Body of pancreas (tissue), 4 donors: ENCODE measurements around the gene KRTAP10-4. TPM values are rescaled to one million over a fixed set of nuclear protein-coding genes. Genes with fewer than 3 reads are reported as not detected.
"Not testable (repeated sequence)": the region's sequence is repeated elsewhere in the genome, so short reads cannot be mapped to it uniquely, and the experiment has no call there.

Experiments
- ATAC-seq: fragments of 150-250 bp; one replicate; pipeline ENCODE4 v1.9.1; 2016
- DNase-seq, 4 donors: peaks; one replicate each; pipeline ENCODE4 v3.0.0-alpha.2; 2019
- H3K27ac ChIP-seq, 4 donors: fragments of 200-600 bp; sonication (generic); 1 replicate in 3 of 4; 2 replicates in 1 of 4; pipeline versions ENCODE4 v1.5.1 to v1.6.1; 2016 to 2019; ENCODE audit warnings: mild to moderate bottlenecking in 1 of 4, mixed read lengths in 1 of 4, moderate library complexity in 1 of 4
- H3K27me3 ChIP-seq, 2 donors: fragments of 200-600 bp; sonication (generic); one replicate each; pipeline ENCODE4 v1.6.0; 2016; ENCODE audit warnings: mild to moderate bottlenecking in 1 of 2
- H3K36me3 ChIP-seq, 2 donors: fragments of 200-600 bp; sonication (generic); replicated peaks in 1 of 2; 2 replicates each; pipeline ENCODE4 v1.5.1; 2016; ENCODE audit warnings: low read depth in 2 of 2; ENCODE audit not compliant: insufficient read depth in 1 of 2
- H3K4me1 ChIP-seq: fragments of 200-600 bp; sonication (generic); one replicate; pipeline ENCODE4 v1.6.0; 2016
- H3K4me3 ChIP-seq, 2 donors: fragments of 200-600 bp; sonication (generic); 1 replicate in 1 of 2; 2 replicates in 1 of 2; pipeline ENCODE4 v1.5.1; 2016 to 2019
- H3K9me3 ChIP-seq, 3 donors: fragments of 200-600 bp; sonication (generic); 1 replicate in 2 of 3; 2 replicates in 1 of 3; pipeline ENCODE4 v1.5.1; 2016
- CTCF ChIP-seq, 7 experiments: fragments of 450-650 bp in 4 of 7; fragments of 200-600 bp in 3 of 7; sonication (generic) in 3 of 7; IDR thresholded peaks; one replicate each; pipeline ENCODE4 v1.5.1; 2016 to 2019; ENCODE audit warnings: antibody characterized with exemption in 7 of 7
- POLR2A ChIP-seq, 3 donors: fragments of 450-650 bp; IDR thresholded peaks; one replicate each; pipeline ENCODE4 v1.6.1; 2016; ENCODE audit warnings: antibody characterized with exemption in 3 of 3, mild to moderate bottlenecking in 2 of 3
- WGBS, 2 donors: methylation state at CpG; one replicate each; pipeline ENCODE4 v1.1.5; 2017; 5-methylcytosine and 5-hydroxymethylcytosine counted together
- intact Hi-C: fragments of 100-400 bp; cut with DNase I; formaldehyde crosslinking; loops from one replicate; pipeline ENCODE4 v1.15.1; 2023
- total RNA-seq, 2 donors: library from RNA; depleted of rRNA; stranded (reverse); fragments of >200 nt; gene quantifications; one replicate each; pipeline ENCODE4 v1.1.0, GENCODE V29; 2016

KRTAP10-4 gene
- total RNA-seq, 2 donors from 2014 or later: not detected

- WGBS, 2 donors: 51% methylated on average over 17 of the region's 21 CpGs; no CpG with 5 or more reads in 1 of the 2 donors
- no peak for DNase-seq
These were observed 28.9 kb downstream of the KRTAP10-4 start for GRCh38 chr21:44602463-44602850.

GRCh38 chr21:44603109-44603875, 29.8 kb downstream of the KRTAP10-4 start:
- no peak overlapping the region for H3K27ac ChIP-seq
- intact Hi-C loops: no loop called here
- no peak overlapping the region for H3K4me3 ChIP-seq
- WGBS, 2 donors: 47 to 57% methylated on average over 6 to 17 of the region's 17 CpGs
- no peaks in the 10 kb centered on the region for H3K36me3 ChIP-seq
- DNase-seq: no peak
- no peaks in the 10 kb centered on the region for H3K4me1 ChIP-seq
- no peak for ATAC-seq
- no peaks in the 10 kb centered on the region for H3K9me3 ChIP-seq
- TF ChIP-seq POLR2A (IDR thresholded peaks at IDR 0.05) (no peak), CTCF (IDR thresholded peaks at IDR 0.05) (no peak)
- no peaks in the 10 kb centered on the region for H3K27me3 ChIP-seq

More at GRCh38 chr21:44602463-44602850, 28.9 kb downstream of the KRTAP10-4 start:
- Histone ChIP-seq H3K4me1 (no peaks in the 10 kb centered on the region), H3K9me3 (no peaks in the 10 kb centered on the region), H3K4me3 (no peak overlapping the region), H3K27me3 (no peaks in the 10 kb centered on the region), H3K27ac (no peak overlapping the region), H3K36me3 (no peaks in the 10 kb centered on the region)
- intact Hi-C loops: no loop called here
- TF ChIP-seq POLR2A (IDR thresholded peaks at IDR 0.05): no peak
- no peak for TF ChIP-seq CTCF (IDR thresholded peaks at IDR 0.05)
- no peak for ATAC-seq

- 74 to 77% methylated on average over 8 of the region's 8 CpGs for WGBS, 2 donors
- intact Hi-C loops: no loop called here
- DNase-seq: no peak
- H3K4me1 ChIP-seq: no peaks in the 10 kb centered on the region
- no peak for ATAC-seq
- no peak overlapping the region for H3K27ac ChIP-seq
- TF ChIP-seq POLR2A (IDR thresholded peaks at IDR 0.05) (no peak), CTCF (IDR thresholded peaks at IDR 0.05) (no peak)
- no peaks in the 10 kb centered on the region for H3K27me3 ChIP-seq
- H3K9me3 ChIP-seq: peaks cover 0 to 3% (median 0%) of the 10 kb centered on the region in 3 donors
- no peaks in the 10 kb centered on the region for H3K36me3 ChIP-seq
- H3K4me3 ChIP-seq: no peak overlapping the region
These were observed 30.4 kb downstream of the KRTAP10-4 start for GRCh38 chr21:44603911-44604310.

- DNase-seq: no peak
- TF ChIP-seq POLR2A (IDR thresholded peaks at IDR 0.05) (no peak), CTCF (IDR thresholded peaks at IDR 0.05) (no peak)
- H3K4me1 ChIP-seq: no peaks in the 10 kb centered on the region
- ATAC-seq: no peak
- peaks cover 0 to 22% (median 0%) of the 10 kb centered on the region in 3 donors for H3K9me3 ChIP-seq
- no peaks in the 10 kb centered on the region for H3K27me3 ChIP-seq
- 57 to 62% methylated on average over 4 of the region's 4 CpGs for WGBS, 2 donors
- H3K27ac ChIP-seq: no peak overlapping the region
- no peak overlapping the region for H3K4me3 ChIP-seq
- no peaks in the 10 kb centered on the region for H3K36me3 ChIP-seq
- intact Hi-C loops: no loop called here
These were observed 33.0 kb downstream of the KRTAP10-4 start for GRCh38 chr21:44606495-44606894.

GRCh38 chr21:44609193-44609592, 35.7 kb downstream of the KRTAP10-4 start:
- Histone ChIP-seq H3K9me3 (peaks cover 0 to 26% (median 0%) of the 10 kb centered on the region in 3 donors), H3K4me3 (no peak overlapping the region), H3K27me3 (no peaks in the 10 kb centered on the region), H3K36me3 (no peaks in the 10 kb centered on the region), H3K4me1 (no peaks in the 10 kb centered on the region), H3K27ac (no peak overlapping the region)
- TF ChIP-seq CTCF (IDR thresholded peaks at IDR 0.05) (no peak), POLR2A (IDR thresholded peaks at IDR 0.05) (no peak)
- DNase-seq: no peak
- ATAC-seq: no peak
- intact Hi-C loops: no loop called here

- ATAC-seq, DNase-seq, H3K27ac ChIP-seq, H3K27me3 ChIP-seq, H3K4me1 ChIP-seq, intact Hi-C loops, H3K4me3 ChIP-seq, H3K36me3 ChIP-seq: not testable (repeated sequence)
- H3K9me3 ChIP-seq: peaks cover 0 to 26% (median 0%) of the 10 kb centered on the region in 3 donors
- 82 to 88% methylated on average over 6 to 7 of the region's 7 CpGs for WGBS, 2 donors
These were observed 36.8 kb downstream of the KRTAP10-4 start for GRCh38 chr21:44610157-44610843.
